GM23248 (cell line): Measurements from ENCODE around the gene SEC11A.

Experiments used
- EZH2 ChIP-seq: fragments of 200-600 bp; sonication (generic); IDR thresholded peaks from 2 replicates; pipeline ENCODE4 v1.6.1; 2018; ENCODE audit warnings: antibody characterized with exemption, mild to moderate bottlenecking; ENCODE audit not compliant: insufficient read depth, poor library complexity, severe bottlenecking
- EZH2phosphoT487 ChIP-seq: fragments of 200-600 bp; sonication (generic); IDR thresholded peaks from 2 replicates; pipeline ENCODE4 v1.6.1; 2018; ENCODE audit warnings: antibody characterized with exemption, moderate library complexity, mild to moderate bottlenecking, low read depth; ENCODE audit not compliant: insufficient read depth

DNA sequence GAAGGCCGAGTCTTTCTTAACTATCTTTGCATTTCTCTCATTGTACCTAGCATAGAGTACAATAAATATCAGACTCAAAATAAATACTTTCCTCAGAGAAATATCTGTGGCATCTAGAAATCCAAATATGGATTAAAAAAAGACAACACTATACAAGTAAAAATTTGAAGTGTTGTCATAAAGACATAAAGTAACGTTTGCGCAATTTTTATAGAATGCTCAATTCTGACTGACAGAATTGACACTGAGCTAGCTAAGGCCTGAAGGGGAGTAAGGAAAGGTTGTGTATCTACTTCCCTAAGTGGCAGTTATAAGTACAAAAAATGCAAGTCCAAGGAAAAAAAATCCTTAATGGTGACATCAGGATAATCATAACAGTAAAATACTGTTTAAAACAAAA is 1.1 kb downstream of the SEC11A start:
- TF ChIP-seq EZH2phosphoT487 (no peak), EZH2 (no peak)
